ENCODE results near the gene ADAP1.

ADAP1 gene

DNA sequence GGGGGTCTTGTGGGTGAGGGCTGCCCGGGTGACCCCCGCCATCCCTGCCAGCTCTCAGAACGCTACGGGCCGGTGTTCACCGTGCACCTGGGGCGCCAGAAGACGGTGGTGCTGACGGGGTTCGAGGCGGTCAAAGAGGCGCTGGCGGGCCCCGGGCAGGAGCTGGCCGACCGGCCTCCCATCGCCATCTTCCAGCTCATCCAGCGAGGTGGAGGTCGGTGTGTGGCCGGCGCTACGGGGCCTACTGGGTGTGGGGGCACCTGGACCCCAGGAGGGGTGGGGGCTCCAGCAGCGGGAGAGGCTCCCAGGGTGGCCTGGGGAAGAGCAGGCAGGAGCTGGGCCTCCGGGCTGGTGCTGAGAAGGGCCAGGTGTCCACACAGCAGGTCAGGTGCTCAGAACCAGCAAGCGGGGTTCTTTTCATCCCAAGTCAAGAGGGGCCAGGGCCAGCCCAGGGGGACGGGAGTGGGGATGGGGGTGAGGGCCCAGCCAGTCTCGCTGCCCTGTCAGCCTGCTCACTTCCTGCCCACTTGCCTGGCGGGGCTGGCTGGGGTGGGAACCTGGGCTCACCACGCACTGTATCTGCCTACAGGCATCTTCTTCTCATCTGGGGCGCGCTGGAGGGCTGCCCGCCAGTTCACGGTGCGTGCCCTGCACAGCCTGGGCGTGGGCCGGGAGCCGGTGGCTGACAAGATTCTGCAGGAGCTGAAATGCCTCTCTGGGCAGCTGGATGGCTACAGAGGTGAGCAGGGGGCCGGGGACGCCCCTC, 30.1 kb upstream of the ADAP1 start:
- TF ChIP-seq CTCF (conservative IDR thresholded peaks at IDR 0.05) = no peak
- H3K27ac ChIP-seq = no peak overlapping the region

DNA sequence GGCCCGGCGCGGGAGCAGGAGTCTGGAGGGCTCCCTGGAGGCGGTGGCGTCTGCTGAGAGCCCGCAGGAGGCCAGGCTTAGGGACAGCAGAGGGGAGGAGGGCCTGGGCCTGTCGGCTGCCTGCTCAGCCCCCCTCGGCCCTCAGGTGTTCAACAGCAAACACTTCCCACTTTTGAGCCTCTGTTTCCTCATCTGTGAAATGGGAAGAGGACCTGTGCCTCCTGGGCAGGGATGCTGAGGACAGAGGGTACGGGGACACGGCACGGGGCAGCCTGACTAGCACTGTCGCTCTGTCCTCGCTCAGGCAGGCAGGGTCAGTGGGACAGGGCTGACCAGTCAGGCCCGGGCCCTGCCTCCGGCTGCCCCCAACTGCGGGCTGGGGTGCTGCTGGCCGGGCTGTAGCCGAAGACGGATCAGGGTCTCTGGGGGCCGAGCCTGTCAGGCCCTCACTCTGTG, 29.2 kb upstream of the ADAP1 start:
- H3K27ac ChIP-seq = peak overlapping the region; percentile 86
- no peak for TF ChIP-seq CTCF (conservative IDR thresholded peaks at IDR 0.05)

GRCh38 chr7:983004-983615, 28.6 kb upstream of the ADAP1 start, which contains the start of gene CYP2W1:
Gene CYP2W1, plus strand, starts transcription at chr7:983181. Its CDS starts 31 bp downstream, at chr7:983212.
- peak within 1 kb of the TSS; percentile 86 for H3K27ac ChIP-seq
- TF ChIP-seq CTCF (conservative IDR thresholded peaks at IDR 0.05) = no peak

DNA sequence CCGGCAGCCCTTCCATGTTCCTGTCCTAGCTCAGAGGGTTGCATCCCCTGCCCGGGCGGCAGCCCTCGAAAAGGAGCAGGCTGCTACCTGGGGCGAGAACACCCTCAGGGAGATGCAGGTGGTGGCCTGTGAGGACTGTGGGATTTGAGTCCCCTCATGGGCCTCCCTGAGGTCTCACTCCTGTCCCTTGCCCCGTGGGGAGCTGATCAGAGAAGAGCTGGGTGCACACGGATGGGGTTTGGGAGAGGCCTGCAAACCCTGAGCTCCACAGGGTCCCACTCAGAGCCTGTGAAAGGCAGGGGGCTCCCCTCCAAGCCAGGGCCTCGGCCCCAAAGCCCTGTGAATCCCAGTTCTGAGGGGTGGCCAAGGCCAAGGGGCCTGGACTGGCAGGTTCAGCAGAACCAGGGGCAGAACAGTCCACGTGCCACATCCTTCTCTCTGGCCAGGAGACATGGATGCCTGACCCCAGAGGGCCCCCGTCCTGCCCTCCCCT, 28.1 kb upstream of the ADAP1 start:
- no peak for TF ChIP-seq CTCF (conservative IDR thresholded peaks at IDR 0.05)
- H3K27ac ChIP-seq = peak overlapping the region; percentile 86

DNA sequence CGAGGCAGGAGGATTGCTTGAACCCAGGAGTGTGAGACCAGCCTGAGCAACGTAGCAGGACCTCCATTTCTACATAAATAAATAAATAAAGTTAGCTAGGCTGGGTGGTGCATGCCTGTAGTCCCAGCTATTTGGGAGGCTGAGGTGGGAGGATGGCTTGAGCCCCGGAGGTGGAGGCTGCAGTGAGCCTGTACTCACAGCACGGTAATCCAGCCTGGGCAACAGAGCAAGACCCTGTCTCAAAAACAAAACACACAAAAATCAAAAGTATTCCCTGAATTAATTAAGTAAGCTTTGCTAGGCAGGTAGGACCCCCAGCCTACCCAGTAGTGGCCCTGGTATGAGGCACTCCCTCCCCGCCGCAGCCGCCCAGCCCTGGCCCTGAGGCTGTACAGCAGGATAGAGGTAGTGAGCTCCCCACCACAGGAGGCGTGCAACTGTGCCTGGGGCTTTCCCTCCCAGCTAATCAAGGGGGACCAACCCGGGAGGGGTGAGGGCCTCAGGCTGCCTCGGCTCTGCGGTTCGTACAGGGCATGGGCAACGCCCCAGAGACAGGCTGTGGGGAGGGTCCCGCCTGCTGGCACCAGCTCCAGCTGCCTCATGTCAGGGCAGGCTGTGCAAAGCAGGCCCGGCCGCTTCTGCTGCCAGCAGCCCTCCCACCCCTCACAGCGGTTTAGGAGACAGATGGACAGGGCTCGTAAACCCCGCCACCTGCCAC, 27.5 kb upstream of the ADAP1 start:
- TF ChIP-seq CTCF (conservative IDR thresholded peaks at IDR 0.05) = no peak
- H3K27ac ChIP-seq = peak overlapping the region; percentile 86

DNA sequence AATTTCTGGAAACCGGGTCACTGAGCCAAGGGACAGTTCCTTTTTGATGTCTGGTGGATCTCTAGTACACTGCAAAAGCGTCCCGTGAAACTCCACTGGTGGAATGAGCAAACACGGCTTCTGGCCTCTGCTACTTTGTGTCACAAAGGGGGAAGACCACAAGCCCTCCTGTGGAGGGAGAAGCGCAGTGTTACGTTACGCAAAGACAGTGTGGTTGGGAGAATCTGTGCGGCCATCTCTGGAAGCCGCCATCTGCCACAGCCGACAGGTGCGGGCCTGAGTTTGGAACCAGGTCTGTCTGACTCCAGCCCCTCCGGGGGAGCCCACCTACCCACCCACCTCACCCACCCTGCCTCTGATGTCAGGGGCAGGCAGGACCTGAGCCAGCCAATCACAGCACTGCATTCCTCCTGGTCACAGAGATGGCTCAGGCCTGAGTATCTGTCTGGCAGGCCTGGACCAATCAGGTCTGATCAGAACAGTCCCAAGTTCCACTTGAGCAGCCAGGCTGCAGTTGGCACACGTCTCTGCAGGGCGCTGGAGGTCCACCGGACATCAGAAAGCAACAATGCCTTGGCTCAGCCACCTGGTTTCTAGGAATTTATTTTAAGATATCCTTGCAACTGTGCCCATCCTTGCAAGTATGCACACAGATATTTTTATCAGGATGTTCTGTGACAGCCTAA, 25.5 kb upstream of the ADAP1 start:
- H3K27ac ChIP-seq = peak overlapping the region; percentile 86
- TF ChIP-seq CTCF (conservative IDR thresholded peaks at IDR 0.05) = no peak

All from VCaP (cell line).